ENCODE measurements around the gene CHD8.
"Not testable (repeated sequence)": the region's sequence is repeated elsewhere in the genome, so short reads cannot be mapped to it uniquely, and the experiment has no call there.

Gene CHD8

DNA sequence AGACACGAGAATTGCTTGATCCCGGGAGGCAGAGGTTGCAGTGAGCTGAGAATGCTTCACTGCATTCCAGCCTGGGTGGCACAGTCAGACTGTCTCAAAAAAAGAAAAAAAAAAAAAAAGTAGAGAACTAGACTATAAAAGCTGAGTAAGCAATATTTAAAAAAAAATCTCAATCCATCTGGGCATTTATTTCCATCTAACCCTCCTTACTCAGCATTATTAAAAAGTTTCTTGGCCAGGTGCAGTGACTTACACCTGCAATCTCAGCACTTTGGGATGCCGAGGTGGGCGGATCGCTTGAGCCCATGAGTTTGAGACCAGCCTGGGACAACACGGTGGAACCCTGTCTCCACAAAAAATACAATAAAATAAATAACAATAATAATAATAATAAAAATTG, 76.6 kb downstream of the CHD8 start:
- DNase-seq (ENCODE audit: low spot score): no peak
- TF ChIP-seq CTCF (IDR thresholded peaks at IDR 0.05; ENCODE audit: borderline replicate concordance, control extremely low read depth, extremely low read depth, insufficient read depth, missing control alignments): no peak
- in situ Hi-C loops (cut with MboI; ENCODE audit: low sequenced_read_pairs, unreplicated experiment): no loop called here

- no peak for DNase-seq (ENCODE audit: low spot score)
- in situ Hi-C loops (cut with MboI; ENCODE audit: low sequenced_read_pairs, unreplicated experiment): no loop called here
- no peak for TF ChIP-seq CTCF (IDR thresholded peaks at IDR 0.05; ENCODE audit: borderline replicate concordance, control extremely low read depth, extremely low read depth, insufficient read depth, missing control alignments)
These were observed 81.9 kb downstream of the CHD8 start for GRCh38 chr14:21373980-21374379.

DNA sequence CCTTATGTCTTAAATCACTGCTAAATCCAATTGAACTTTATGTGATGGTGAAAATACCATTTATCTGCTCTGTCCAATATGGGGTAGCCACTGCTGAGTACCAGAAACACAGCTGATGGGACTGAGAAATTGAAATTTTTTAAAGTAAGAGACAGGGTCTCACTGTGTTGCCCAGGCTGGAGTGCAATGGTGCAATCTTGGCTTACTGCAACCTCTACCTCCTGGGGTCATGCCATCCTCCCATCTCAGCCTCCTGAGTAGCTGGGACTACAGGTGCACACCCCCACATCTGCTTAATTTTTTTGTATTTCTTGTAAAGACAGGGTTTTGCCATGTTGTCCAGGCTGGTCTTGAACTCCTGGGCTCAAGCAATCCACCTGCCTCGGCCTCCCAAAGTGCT, 83.1 kb downstream of the CHD8 start:
- in situ Hi-C loops (cut with MboI; ENCODE audit: low sequenced_read_pairs, unreplicated experiment); DNase-seq (ENCODE audit: low spot score): not testable (repeated sequence)

GRCh38 chr14:21369949-21370679, 85.8 kb downstream of the CHD8 start:
- in situ Hi-C loops (cut with MboI; ENCODE audit: low sequenced_read_pairs, unreplicated experiment): no loop called here
- TF ChIP-seq CTCF (IDR thresholded peaks at IDR 0.05; ENCODE audit: borderline replicate concordance, control extremely low read depth, extremely low read depth, insufficient read depth, missing control alignments): no peak
- DNase-seq (ENCODE audit: low spot score): no peak

DNA sequence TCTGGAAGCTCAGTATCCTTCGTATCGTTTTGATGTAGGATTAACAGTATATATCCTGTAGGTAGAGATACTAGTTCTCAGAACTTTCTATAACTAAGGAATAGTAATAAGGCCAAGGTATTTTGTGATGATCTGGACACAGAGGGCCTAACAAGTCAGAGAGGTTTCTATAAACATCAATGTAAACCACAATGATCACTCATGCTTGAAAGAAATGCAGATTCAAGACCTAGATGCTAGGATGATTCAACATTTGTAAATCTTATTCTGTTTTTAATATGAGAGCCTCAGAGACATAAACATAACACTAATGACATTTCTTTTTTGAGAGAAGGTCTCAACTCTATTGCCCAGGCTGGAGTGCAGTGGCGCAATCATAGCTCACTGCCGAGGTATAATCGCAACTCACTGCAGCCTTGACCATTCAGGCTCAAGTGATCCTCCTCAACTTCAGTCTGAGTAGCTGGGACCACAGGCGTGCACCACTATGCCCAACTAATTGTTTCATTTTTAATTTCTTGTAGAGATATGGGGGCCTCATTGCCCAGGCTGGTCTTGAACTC, 88.3 kb downstream of the CHD8 start:
- no peak for TF ChIP-seq CTCF (IDR thresholded peaks at IDR 0.05; ENCODE audit: borderline replicate concordance, control extremely low read depth, extremely low read depth, insufficient read depth, missing control alignments)
- in situ Hi-C loops (cut with MboI; ENCODE audit: low sequenced_read_pairs, unreplicated experiment): no loop called here
- no peak for DNase-seq (ENCODE audit: low spot score)

- in situ Hi-C loops (cut with MboI; ENCODE audit: low sequenced_read_pairs, unreplicated experiment): no loop called here
These were observed 99.4 kb downstream of the CHD8 start for GRCh38 chr14:21356511-21356910.

More at GRCh38 chr14:21356511-21356910, 99.4 kb downstream of the CHD8 start:
- DNase-seq (ENCODE audit: low spot score): no peak
- TF ChIP-seq CTCF (IDR thresholded peaks at IDR 0.05; ENCODE audit: borderline replicate concordance, control extremely low read depth, extremely low read depth, insufficient read depth, missing control alignments): no peak

Data from GM13976 (cell line).